HG03469 (cell line): ENCODE data around the gene AKNAD1.
A peak's percentile ranks its signal among the peaks of the same experiment; 100 is the strongest.

Experiments used
- ATAC-seq: cut with Tn5 transposase; IDR thresholded peaks from one replicate; pipeline ENCODE4 v1.9.1; 2021; ENCODE audit warnings: mild to moderate bottlenecking, moderate library complexity, moderate number of reproducible peaks; ENCODE audit not compliant: unreplicated experiment

The AKNAD1 gene

DNA sequence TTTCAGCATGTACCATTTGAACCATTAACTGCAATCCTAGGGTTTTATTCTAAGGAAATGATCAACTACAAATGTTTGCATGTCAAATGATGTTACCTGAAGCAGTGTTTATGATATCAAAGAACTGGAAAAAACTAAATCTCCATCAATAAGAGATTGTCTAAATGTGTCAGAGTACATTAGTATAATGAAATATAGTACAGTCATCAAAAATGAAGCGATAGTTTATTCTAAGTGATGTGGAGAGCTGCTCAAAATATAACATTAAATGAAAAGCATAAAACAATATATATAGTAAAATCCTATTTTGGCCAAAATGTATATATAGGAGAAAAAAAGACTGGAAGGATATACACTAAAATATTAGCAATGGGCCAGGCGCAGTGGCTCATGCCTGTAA, 24.0 kb downstream of the AKNAD1 start:
- ATAC-seq = no peak

GRCh38 chr1:108831225-108831624, 25.7 kb downstream of the AKNAD1 start:
- ATAC-seq = no peak

DNA sequence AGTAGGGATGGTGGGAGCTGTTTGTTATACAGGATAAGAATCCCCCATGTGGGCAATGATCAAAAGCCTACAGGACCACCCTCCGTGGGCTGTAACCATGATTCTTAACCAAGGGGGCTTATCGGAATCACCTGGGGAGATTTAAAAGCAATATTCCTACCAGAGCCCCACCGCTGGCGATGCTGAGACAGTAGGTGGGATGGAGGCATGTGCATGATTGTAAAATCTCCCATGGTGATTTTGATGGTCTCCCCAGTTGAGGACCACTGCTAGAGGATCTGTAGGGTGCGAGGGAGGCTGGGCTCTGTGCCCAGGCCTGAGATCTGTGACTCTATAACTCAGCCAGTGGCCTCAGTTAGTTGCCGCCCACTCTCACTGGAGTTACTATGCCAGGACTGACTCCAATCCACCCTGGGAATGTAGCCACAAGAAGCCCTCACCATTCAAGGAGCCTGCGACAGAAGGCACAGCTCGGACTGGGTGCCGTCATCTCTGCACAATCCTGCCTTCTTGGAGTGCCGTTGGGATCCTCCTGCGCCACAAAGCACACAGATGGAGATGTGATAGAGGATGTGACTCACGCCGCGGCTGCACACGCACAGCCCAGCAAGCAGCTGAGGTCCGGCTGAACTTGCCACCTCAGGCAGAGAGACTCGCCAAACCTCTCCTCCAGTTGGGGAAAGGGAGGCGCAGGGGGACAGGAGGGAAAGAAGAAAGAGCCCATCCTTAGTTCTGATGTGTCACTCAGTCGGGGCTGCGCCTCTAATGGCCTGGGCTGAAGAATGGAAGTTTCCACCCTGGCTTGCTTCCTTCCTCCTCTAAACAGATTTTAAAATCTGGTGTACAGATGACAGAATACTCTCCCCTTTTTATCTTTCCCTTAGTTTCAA, 26.5 kb downstream of the AKNAD1 start:
- ATAC-seq = no peak

GRCh38 chr1:108829498-108829916, 27.4 kb downstream of the AKNAD1 start:
- no peak for ATAC-seq

GRCh38 chr1:108828074-108828961, 28.6 kb downstream of the AKNAD1 start:
- peak; percentile 48 for ATAC-seq

DNA sequence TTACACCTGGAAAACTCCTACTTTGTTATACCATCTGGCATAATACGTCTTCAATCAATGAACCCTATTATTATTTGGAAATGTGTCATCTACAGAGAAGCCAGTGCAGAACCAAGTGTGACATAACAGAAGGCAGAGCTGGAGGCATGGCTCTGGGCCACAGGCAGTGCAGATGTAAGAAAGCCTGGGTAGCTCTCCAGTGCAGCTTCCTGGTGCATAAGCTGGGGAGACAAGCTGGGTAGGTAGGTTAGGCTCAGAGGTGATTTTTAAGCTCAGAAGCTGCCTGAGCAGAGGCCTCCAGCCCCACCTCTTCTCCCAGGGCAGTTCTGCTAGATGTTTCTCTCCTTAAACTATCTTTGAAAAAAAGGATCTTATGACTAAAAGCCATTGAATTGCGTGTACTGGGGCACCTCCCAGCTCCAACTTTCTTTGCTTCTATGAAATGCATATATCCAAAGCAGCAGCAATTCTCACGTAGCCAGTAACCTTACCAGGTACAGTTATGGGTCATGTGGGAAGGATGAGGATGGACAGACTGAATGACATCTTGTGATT, 30.7 kb downstream of the AKNAD1 start:
- no peak for ATAC-seq

- ATAC-seq = no peak
Measured at GRCh38 chr1:108824051-108824450, 32.8 kb downstream of the AKNAD1 start.

GRCh38 chr1:108823632-108824031, 33.3 kb downstream of the AKNAD1 start:
- no peak for ATAC-seq

DNA sequence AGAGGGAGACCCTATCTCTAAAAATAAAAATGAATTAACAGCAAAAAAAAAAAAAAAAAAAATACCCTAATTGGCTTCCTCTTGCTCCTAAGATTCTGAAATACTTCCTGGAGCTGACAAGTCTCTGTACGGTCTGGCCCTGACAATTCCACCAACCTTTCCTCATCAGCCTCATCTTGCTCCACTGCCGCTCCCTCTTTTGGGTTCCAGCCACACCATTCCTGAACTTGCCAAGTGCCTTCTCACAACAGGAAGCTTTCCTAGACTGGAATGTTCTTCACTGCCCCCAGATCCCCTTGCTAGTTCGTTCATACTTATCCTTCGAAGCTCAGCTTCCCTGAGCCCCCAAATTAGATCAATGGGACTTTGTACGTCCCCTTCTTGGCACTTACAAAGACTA, 37.0 kb downstream of the AKNAD1 start:
- no peak for ATAC-seq

DNA sequence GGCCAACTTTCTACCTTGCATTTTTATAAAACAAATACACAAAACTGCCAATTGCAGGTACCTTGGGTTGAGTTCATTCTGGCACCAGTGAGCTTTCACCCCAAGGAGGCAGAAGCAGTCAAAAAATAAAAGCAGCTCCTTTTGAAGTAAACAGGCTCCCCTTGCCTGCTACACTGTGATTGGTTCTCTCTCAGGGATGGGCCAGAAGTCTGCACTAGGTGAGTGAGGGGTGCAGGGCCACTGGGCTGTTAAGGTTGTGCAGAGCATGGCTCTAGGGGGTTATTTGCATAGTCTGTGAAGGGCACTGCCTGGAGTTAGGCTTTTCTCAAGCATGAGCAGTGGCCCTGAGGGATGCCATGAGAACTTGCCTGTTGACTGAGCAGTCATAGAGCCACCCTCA, 39.1 kb downstream of the AKNAD1 start:
- ATAC-seq = no peak

DNA sequence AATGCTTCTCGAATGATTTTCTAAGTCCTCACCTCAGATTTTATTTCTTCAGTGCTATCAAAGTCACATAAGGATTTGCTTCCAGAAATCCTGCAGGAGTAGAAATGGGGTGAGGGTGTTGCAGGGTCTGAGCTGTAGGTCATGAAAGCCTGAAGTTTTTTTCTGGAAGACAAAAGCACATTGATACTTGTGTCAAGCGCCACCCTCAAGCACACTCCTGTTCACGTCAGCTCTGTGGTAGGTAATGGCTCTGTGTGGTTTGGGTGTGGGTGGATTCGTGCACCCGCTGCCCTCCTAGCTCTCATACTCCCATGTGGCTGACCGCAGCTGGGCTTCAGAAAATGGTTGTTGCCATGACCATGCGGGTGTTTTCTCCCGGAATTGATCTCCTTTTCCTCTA, 39.9 kb downstream of the AKNAD1 start:
- ATAC-seq = no peak

DNA sequence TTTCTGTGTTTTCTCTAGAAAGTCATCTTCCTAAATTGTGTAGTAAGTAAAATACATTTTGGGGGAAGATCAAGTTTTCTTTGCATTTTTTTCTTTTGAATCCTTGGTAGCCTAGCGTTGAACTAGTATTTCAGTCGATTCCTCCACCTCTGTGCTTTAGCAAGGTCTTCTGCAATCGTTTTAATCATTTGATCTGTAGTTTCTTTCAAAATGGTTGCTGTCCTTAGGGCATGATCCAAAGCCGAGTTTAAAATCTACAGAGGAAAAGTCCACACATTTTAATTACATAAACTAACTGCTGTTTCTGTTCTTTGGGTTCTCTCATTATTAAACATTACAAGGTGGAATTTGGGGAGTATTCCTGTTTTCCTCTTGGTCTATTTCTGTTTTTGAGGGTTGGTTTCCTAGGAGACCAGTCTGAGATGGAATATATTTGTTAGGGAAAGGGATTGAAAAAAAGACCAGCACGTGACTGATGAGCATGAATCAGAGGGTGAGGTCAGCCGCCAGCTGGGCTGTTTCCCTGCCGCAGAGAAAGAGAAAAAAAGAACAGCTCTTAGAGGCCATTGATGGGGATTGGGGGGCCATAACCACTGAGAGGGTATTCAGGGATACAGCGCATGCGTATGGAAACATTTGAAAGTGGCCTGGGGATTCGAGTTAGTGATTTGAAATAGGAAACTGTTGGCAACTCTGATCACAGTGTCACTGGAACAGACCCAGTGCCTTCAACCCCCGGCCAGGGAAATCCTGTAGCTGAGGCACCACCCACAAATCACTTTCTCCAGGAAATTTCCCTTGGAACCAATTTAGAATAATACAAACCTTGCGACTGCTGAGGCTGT, 40.6 kb downstream of the AKNAD1 start:
- no peak for ATAC-seq

DNA sequence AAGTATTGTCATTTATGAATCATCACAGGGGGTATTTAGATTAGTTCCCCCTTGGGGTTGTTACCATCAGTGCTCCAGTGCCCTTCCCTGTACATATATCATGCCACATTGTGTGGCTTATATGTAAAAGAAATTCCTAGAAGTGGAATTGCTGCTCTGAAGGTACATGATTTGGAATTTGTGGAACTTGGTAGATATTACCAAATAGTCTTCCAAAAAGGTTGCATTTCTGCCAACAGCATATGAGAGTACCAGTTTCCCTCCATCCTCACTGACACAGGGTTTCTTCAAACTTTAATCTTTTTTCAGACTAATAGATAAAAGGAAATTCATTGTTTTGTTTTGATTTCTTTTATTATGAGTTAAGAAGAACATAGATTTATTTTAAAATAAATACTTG, 41.3 kb downstream of the AKNAD1 start:
- no peak for ATAC-seq

- ATAC-seq = no peak
Measured at GRCh38 chr1:108814343-108815125, 42.4 kb downstream of the AKNAD1 start.

GRCh38 chr1:108813326-108813725, 43.6 kb downstream of the AKNAD1 start:
- no peak for ATAC-seq

DNA sequence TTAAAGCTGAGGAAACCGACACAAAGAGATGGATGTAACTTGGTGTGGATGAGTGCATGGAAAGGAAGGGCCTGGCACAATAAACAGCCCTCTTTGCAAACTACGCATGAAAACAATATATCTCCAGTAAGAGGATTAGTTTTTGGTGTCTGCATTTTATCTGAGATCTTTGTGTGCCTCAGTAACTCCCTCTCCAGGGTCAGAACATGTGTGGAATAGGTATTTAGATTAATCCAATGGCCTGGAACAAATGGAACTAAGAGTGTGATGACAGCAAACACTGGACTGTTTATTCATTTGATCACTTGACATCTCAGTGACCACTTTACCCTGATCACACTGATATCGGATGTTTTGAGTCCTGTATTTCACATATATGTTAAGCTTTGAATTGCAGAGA, 45.3 kb downstream of the AKNAD1 start:
- no peak for ATAC-seq

DNA sequence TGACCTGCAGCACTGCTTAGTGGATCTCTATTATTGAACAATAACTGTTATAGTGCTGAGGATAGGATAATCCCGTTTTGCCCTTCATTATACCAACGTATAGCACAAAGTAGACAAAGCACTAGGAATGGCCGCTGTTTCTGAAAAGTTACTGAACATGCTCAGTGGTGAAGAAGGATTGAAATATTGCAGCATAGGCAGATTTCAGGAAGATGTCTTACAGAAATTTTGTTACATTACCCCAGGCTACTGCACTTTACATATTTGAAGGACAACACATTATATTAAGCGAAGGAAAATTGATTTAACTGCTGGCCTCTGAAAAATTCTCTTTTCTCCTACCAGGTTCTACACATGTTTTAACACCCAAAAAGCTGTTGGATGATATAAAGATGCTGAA, 48.5 kb downstream of the AKNAD1 start:
- ATAC-seq = no peak

GRCh38 chr1:108803548-108803947, 53.3 kb downstream of the AKNAD1 start:
- ATAC-seq = no peak

- no peak for ATAC-seq
Measured at GRCh38 chr1:108801101-108801500, 55.8 kb downstream of the AKNAD1 start.

GRCh38 chr1:108799001-108799400, 57.9 kb downstream of the AKNAD1 start:
- ATAC-seq = no peak
